D721Med (cell line): ENCODE data around the gene GDI1.

Experiments
- DNase-seq: peaks from one replicate; pipeline ENCODE4 v3.0.0; 2011; ENCODE audit warnings: low spot score; ENCODE audit not compliant: insufficient read length
- FAIRE-seq: peaks from 2 replicates; lab custom pipeline; 2011; peaks lifted over from hg19 to GRCh38; lab: Jason Lieb, UNC
- CTCF ChIP-seq: IDR thresholded peaks from 2 replicates; pipeline ENCODE4 v1.5.1; 2012; ENCODE audit warnings: mild to moderate bottlenecking, control low read depth; ENCODE audit not compliant: insufficient read depth; ENCODE audit errors: missing control alignments

GDI1 gene

GRCh38 chrX:154481195-154481594, 44.2 kb downstream of the GDI1 start:
- FAIRE-seq (no peak), DNase-seq (no peak)
- no peak for TF ChIP-seq CTCF

DNA sequence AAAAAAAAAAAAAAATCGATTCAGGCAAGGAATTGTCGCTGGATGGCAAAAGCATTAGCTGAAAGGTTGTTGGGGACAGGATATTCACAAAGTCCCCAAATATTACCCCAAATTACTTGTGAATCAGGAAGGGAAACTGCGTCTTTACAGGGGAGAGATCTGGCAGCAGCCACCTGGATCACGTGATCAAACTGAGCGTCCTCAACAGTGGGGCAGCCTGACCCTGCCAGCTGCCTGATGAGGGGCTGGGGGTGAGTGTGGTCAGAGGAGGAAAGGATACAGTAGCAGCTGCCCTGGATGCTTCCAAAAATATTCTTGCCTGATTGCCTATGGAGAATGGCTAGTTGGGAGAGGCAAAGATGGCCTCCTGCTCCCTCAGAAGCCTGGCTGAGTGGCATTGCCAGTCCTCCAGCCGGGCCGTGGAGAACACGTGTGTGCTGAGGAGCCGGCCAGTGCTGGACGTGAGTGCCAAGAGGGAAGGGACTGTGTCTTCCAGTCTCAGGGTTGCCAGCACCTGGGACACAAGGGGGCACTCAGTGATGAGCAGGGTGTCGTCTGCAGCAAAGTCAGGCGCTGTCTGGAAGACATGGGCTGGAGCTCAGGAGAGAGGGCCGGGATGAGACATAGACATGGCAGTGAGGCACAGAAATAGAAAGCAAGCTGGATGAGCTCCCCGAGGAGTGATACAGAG, 45.1 kb downstream of the GDI1 start:
- no peak for DNase-seq
- FAIRE-seq, result no peak
- TF ChIP-seq CTCF, result no peak

DNA sequence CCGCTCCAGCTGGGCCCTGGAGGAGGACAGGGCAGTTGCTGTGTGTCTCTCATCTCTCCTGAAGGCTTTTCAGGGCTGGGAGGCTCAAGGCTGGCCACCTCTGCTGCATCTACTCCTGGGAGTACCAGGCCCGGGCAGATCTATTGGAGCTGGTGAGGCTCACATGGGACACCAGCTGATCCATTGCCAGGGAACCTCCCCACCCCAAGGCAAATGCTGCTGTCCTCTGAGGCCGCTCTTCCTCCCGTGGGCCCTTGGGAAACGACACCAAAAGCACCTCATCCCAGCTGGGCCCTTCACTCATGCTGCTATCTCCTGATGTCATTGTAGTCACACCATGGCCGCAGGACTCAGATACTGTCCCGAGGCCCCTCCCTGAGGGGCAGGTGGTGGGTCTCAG, 45.8 kb downstream of the GDI1 start:
- TF ChIP-seq CTCF, result no peak
- no peak for DNase-seq
- FAIRE-seq, result no peak

DNA sequence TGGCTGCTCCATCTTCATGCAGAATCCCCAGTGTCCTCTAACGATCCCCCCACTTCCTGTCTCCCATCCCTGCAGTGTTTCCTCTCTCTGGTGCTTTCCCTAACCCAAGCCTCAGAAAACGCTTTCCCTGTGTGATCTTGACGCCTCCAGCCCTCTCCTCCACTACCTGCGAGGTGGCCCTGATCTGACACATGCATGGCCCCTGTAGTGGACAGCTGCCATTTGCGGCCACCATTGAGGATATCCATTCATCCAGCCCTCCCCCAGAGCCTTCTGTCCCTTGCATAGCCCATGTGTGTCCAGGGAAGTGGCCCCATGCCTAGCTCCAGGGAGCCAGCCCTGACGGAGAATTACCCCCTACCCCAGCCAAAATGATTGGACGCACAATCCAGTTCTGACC, 46.4 kb downstream of the GDI1 start:
- no peak for TF ChIP-seq CTCF
- DNase-seq, result no peak
- no peak for FAIRE-seq

- no peak for DNase-seq
- TF ChIP-seq CTCF, result no peak
- FAIRE-seq, result no peak
Measured at GRCh38 chrX:154484255-154485149, 47.5 kb downstream of the GDI1 start.

DNA sequence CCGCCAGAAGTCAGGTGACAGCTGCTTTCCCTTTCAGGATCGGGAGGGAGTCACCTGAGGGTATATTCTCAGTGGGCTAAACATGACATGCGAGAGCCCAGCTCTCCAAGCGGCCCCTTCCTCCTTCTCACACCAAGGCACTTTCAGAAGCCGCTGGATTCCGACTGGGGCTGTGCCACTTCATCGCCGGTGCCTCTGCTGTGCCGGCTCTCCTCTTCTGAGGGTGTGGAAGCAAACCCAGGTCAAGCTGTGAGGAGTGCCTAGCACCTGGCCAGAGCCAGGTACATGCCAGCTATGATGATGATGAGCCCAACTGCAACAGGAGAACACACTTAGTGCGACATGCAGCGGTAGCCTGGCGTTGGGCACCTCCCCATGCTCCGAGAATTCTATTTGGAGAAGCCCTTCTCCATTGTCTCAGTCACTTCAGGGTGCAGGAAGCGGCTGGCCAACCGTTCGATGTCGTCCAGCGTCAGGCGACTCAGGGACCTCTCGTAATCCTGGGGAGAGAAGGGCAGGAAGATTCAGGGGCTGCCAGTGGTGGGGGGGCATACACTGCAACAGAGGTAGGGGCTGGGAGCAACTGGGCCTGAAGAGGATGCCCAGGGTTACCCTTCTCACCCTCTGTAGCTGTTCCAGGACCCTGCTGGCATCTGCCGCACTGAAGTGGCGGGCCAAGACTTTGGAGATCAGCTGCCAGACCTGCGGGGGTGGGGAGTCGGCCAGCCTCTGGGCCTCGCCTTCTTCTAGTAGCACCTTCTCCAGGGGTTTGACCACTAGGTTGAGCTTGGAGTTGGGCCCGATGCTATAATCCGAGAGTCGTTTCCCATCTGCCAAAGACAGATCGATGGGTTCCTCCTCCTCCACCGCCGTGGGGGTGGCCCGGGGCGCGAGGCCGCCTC, 48.4 kb downstream of the GDI1 start:
- FAIRE-seq, result no peak
- DNase-seq, result no peak
- TF ChIP-seq CTCF, result no peak
